ENCODE results near the gene IL18.
"Not testable (repeated sequence)": the region's sequence is repeated elsewhere in the genome, so short reads cannot be mapped to it uniquely, and the experiment has no call there.

Gene IL18

GRCh38 chr11:112163875-112164685, at the start of gene IL18:
TSS of gene IL18 (minus strand) at chr11:112164094. CDS start at chr11:112155053, 9,041 bp downstream.
- DNase-seq: peak in 3 of 10 donors; percentile 14 to 82 (median 79)
- intact Hi-C loops (cut with DNase I): no loop called here

GRCh38 chr11:112212710-112213109, 48.8 kb upstream of the IL18 start:
- intact Hi-C loops (cut with DNase I): no loop called here
- no peak for DNase-seq

- intact Hi-C loops (cut with DNase I): no loop called here
- no peak for DNase-seq
These were observed 48.4 kb upstream of the IL18 start for GRCh38 chr11:112212290-112212689.

- DNase-seq: no peak
- intact Hi-C loops (cut with DNase I): no loop called here
These were observed 47.6 kb upstream of the IL18 start for GRCh38 chr11:112211536-112211935.

- intact Hi-C loops (cut with DNase I): no loop called here
- no peak for DNase-seq
These were observed 47.0 kb upstream of the IL18 start for GRCh38 chr11:112210890-112211289.

- peak in 1 of 10 donors; percentile 78 for DNase-seq
These were observed 42.2 kb upstream of the IL18 start for GRCh38 chr11:112206071-112206470.

GRCh38 chr11:112200252-112200651, 36.4 kb upstream of the IL18 start:
- intact Hi-C loops (cut with DNase I): no loop called here
- no peak for DNase-seq

More at GRCh38 chr11:112206071-112206470, 42.2 kb upstream of the IL18 start:
- intact Hi-C loops (cut with DNase I): no loop called here

GRCh38 chr11:112199101-112199500, 35.2 kb upstream of the IL18 start:
- not testable (repeated sequence) for DNase-seq

GRCh38 chr11:112196519-112197087, 32.7 kb upstream of the IL18 start:
- DNase-seq: peak in 1 of 10 donors; percentile 17
- intact Hi-C loops (cut with DNase I): no loop called here

More at GRCh38 chr11:112199101-112199500, 35.2 kb upstream of the IL18 start:
- intact Hi-C loops (cut with DNase I): not testable (repeated sequence)

GRCh38 chr11:112195951-112196351, 32.1 kb upstream of the IL18 start:
- DNase-seq: no peak
- intact Hi-C loops (cut with DNase I): no loop called here

- intact Hi-C loops (cut with DNase I): not testable (repeated sequence)
These were observed 31.2 kb upstream of the IL18 start for GRCh38 chr11:112195113-112195512.

GRCh38 chr11:112186304-112186703, 22.4 kb upstream of the IL18 start:
- DNase-seq: no peak
- intact Hi-C loops (cut with DNase I): no loop called here

More at GRCh38 chr11:112195113-112195512, 31.2 kb upstream of the IL18 start:
- not testable (repeated sequence) for DNase-seq

GRCh38 chr11:112185883-112186282, 22.0 kb upstream of the IL18 start:
- intact Hi-C loops (cut with DNase I): no loop called here

GRCh38 chr11:112182867-112183266, 19.0 kb upstream of the IL18 start:
- DNase-seq: no peak
- intact Hi-C loops (cut with DNase I): no loop called here

More at GRCh38 chr11:112185883-112186282, 22.0 kb upstream of the IL18 start:
- peak in 1 of 10 donors; percentile 33 for DNase-seq

- intact Hi-C loops (cut with DNase I): no loop called here
- DNase-seq: no peak
These were observed 15.7 kb upstream of the IL18 start for GRCh38 chr11:112179601-112180000.

GRCh38 chr11:112178936-112179335, 15.0 kb upstream of the IL18 start:
- DNase-seq: no peak
- intact Hi-C loops (cut with DNase I): no loop called here

GRCh38 chr11:112178428-112178827, 14.5 kb upstream of the IL18 start:
- intact Hi-C loops (cut with DNase I): no loop called here
- DNase-seq: no peak

GRCh38 chr11:112177589-112177988, 13.7 kb upstream of the IL18 start:
- DNase-seq: no peak
- intact Hi-C loops (cut with DNase I): no loop called here

GRCh38 chr11:112176077-112176476, 12.2 kb upstream of the IL18 start:
- intact Hi-C loops (cut with DNase I): no loop called here
- no peak for DNase-seq

GRCh38 chr11:112175599-112175952, 11.7 kb upstream of the IL18 start:
- intact Hi-C loops (cut with DNase I): loop anchor here (2.0 kb wide), 1 partner anchor 63 kb away; no protein-coding TSS in a partner anchor
- DNase-seq: no peak

GRCh38 chr11:112174789-112175598, 11.1 kb upstream of the IL18 start, which contains the start of gene BCO2:
TSS of gene BCO2 (plus strand) at chr11:112175512. CDS start at chr11:112175602, 90 bp downstream.
- peak; percentile 44 to 94 (median 78) for DNase-seq
- intact Hi-C loops (cut with DNase I): loop anchor here (2.0 kb wide), 1 partner anchor 62 kb away; no protein-coding TSS in a partner anchor

Data from posterior cingulate gyrus (tissue), 11 donors.